Myocyte (in vitro differentiated cells): ENCODE results near the gene SIRPB2. TPM values are rescaled to one million over a fixed set of nuclear protein-coding genes. Genes with fewer than 3 reads are reported as not detected.
"Not testable (repeated sequence)": the region's sequence is repeated elsewhere in the genome, so short reads cannot be mapped to it uniquely, and the experiment has no call there.

Experiments used
- DNase-seq: peaks from one replicate; pipeline ENCODE4 v3.0.0-alpha.2; 2012; ENCODE audit warnings: low read depth
- total RNA-seq: library from RNA; depleted of rRNA; stranded (reverse); fragments of >200 nt; gene quantifications from 2 replicates; pipeline ENCODE4 v1.2.3, GENCODE V29; 2014

SIRPB2 gene
- total RNA-seq, 1 donor from 2014 or later = not detected

DNA sequence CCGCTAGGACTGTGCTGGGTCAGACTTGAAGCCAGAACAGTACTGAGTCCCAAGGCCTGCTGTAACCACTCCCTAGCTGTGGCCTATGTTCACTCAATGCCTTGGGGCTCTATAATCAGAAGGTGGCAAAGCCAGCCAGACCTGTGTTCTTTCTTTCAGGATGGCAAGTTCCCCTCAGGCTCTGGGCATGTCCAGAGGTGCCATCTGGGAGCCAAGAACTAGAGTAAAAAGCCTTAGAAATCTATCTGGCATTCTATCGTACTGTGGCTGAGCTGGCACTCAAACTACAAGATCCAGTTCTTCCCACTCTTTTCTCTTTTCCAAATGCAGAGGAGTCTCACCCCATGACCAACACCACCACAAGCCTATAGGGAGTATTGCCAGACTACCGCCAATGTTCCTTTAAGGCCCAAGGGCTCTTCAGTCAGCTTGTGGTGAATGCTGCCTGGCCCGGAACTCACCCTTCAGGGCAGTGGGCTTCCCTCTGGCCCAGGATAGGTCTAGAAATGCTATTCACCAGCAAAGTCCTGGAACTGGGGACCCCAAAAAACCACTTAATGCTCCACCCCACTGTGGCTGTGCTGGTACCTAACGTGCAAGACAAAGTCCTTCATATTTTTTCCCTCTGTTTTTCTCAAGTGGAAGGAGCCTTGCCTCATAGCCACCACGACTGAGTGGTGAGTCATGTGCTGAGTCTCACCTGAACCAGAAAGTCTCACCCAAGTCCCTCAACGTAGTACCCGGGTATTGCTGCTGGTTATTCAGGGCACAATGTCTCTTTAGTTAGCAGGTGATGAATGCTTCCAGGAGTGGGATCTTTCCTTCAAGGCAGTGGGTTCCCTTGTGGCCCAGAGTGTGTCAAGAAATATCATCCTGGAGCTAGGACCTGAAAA is 8.6 kb upstream of the SIRPB2 start:
- no peak for DNase-seq

DNA sequence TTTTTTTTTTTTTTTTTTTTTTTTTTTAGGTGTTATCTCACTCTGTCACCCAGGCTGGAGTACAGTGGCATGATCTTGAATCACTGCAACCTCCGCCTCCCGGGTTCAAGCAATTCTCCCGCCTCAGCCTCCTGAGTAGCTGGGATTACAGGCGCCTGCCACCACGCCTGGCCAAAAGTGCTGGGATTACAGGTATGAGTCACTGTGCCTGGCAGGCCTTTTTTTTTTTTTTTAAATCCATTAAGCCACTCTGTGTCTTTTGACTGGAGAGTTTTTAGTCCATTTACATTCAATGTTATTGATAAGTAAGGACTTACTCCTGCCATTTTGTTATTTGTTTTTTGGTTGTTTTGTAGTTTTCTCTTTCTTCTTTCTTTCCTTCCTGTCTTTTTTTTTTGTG is 6.2 kb upstream of the SIRPB2 start:
- DNase-seq = not testable (repeated sequence)

DNA sequence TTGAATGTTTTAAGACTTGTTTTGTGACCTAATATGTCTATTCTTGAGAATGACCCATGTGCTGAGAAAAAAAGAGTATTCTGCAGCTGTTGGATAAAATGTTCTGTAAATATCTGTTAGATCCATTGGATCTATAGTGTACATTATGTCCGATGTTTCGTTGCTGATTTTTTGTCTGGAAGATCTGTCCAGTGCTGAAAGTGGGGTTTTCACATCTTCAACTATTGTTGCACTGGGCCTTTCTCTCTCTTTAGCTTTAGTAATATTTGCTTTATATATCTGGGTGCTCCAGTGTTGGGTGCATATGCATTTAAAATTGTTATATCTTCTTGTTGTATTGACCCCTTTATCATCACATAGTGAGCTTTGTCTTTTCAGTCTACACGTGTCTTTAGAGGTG is 5.7 kb upstream of the SIRPB2 start:
- no peak for DNase-seq

DNA sequence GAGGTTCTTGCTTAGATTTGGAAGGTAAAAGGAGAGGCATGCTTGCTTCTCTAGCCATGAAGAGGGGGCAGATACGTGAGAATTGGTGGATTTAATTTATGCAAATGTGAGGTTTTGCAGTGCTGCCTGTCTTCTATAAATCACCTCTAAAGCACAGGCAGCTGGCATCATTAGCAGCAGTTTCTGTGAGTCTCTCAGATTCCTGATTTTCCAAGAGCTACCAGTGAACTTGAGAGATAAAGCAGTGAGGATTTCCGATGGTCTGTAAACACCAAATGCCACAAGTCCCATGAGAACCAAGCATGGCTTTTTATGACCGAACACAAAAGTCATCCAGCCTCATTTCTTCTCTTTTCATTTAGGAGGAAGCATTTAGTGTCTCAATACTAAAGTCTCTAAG is 3.2 kb upstream of the SIRPB2 start:
- no peak for DNase-seq

DNA sequence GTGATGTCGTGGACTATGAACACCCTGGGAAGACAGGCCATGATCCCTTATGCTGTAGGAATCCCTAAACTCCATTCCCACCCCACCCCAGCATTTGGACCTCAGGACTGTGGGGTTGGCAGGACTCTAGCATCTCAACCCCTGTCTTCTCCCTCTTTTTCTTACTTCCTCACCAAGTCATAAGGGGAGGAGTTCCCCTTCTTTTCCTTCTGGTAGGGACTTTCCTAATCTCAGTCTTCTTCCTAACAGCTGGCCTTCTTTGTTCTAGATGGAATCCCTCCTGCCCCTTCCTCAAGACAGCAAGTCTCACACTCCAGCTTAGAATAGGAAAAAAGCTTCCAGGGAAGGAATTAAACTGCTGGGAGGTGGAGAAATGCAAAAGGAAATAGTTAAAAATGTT is 2.3 kb upstream of the SIRPB2 start:
- DNase-seq = no peak

DNA sequence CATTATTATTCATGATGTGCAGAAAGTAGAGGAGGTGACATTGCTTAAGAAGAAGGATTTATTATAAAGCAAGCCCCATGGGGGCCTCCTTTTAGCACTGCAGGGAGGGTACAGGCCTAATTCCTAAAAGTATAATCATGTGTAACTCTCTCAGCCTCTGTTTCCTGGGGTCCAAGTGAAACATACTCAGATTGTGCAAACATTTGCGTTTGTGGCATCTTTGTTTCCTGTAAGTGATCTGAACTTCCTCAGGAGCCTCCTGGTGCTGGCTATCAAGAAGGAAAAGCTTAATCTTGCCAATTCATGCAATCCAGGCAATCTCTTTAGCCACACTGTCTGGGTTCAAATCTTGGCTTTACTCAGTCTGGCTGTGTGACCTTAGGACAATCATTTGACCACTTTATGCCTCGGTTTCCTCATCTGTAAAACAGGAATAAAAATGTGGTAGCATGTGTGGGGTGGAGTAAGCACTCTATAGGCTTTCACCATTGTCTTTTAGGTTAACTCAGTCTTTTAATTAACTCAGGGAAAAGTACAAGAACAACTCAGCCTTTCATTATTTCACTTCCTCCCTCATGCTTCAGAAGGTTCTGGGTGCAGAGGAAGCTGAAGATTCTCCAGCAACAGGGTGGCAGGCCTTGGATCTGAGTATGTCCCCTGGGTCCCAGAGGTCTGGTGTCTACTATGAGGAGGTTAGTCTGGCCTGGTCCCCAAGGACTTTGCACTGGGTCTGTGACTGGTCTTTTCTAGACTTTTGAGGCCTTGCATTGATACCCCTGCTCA is 831 bp upstream of the SIRPB2 start:
- DNase-seq = no peak

DNA sequence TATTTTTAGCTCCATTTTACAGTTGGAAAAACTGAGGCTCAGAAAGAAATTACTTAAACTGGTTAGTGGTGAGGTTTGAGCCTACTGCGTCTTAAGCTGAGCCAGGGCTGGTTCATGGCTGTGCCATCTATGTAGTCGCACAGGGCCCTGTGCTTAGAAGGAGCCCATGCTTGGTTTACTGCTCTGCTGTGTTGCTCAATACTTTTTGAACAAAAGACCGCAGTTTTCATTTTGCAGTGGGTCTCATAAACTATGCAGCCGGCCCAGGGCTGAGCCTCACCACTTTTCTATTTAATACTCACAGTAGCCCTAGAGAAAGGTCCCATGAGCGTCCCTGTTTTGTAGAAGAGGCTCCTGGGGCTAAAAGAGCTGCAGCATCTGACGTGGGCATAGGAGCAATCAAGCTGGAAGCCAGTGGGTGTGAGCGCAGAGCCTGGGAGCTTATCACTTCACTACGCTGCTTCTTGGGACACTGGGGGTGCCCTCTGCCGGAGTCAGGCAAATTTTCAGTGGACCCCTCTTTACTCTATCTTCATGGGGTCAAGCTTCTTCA is 501 bp downstream of the SIRPB2 start:
- DNase-seq = no peak

DNA sequence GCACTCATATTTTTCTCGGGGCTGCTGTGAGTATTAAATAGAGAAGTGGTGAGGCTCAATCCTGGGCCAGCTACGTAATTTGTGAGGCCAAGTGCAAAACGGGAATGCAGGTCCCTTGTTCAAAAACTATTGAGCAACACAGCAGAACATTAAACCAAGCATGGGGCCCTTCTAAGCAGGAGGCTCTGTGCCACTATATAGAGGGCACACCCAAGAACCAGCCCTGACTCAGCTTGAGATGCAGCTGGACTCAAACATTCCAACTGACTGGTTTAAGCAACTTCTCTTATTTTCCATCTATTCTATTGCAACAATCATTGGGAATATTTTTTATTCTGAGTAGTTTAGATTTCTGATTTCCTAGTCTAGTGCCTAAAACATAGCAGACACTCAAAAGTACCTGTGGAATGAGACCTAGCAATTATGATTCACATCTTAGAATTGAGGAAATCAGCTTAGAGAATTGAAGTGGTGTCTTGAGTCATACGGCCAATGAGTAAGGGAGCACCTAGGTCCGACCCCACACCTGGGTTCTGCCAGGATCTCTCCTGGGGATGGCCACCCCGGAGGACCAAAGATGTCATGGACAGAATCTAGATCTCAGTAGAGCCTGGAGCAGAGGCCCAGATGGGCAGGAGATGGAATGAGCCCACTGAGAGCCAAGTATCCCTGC is 1.3 kb downstream of the SIRPB2 start:
- no peak for DNase-seq

DNA sequence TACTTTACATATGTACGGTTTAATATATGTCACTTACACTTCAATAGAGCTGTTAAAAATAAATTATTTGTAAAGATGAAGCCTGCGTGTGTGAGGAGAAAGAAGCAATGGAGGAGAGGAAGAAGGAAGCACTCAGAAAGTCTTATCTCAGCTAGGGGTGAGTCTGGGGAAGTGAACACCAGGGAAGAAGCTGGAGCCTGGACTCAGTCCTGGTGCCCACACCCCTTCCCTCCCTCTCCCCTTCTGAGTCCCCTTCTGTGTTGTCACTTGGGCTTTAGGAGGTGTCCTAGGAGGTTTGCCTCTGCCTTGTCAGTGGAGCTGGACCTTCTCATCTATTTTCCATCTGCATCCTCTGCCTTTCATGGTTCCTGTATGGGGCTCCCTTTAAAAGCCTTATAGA is 1.9 kb downstream of the SIRPB2 start:
- DNase-seq = no peak

DNA sequence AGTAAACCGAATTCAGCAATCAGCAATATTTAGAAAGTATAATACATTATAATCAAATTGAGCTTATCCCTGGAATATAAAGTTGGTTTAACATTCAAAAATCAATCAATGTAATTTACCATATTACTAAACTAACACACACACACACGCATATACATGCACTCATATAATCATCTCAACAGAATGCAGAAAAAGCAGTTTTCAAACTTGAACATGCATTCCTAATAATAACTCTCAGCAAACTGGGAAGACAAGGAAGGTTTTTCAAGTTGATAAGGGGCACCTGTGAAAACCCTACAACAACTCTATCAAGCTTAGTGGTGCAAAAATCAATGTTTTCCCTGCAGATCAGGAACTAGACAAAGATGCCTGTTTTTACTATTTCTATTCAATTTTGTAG is 4.7 kb downstream of the SIRPB2 start:
- DNase-seq = no peak

DNA sequence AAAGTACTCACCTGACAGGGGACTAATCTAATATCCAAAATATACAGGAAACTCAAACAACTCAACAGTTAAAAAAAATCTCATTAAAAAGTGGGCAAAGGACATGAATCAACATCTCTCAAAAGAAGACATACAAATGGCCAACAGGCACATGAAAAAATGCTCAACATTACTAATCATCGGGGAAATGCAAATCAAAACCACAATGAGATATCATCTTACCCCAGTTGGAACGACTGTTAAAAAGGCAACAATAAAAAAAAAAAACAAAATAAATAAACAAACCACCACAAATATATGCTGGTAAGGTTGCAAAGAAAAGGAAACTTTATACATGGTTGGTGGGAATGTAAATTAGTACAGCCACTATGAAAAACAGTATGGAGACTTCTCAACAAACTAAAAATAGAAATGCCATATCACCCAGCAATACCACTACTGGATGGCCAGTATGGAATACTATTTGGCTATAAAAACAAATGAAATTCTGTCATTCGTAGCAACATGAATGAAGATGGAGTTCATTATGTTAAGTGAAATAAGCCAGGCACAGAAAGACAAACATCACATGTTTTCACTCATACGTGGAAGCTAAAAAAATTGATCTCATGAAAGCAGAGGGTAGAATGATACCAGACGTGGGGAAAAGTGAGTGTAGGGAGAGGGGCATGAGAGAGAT is 6.6 kb downstream of the SIRPB2 start:
- DNase-seq = peak; percentile 34

DNA sequence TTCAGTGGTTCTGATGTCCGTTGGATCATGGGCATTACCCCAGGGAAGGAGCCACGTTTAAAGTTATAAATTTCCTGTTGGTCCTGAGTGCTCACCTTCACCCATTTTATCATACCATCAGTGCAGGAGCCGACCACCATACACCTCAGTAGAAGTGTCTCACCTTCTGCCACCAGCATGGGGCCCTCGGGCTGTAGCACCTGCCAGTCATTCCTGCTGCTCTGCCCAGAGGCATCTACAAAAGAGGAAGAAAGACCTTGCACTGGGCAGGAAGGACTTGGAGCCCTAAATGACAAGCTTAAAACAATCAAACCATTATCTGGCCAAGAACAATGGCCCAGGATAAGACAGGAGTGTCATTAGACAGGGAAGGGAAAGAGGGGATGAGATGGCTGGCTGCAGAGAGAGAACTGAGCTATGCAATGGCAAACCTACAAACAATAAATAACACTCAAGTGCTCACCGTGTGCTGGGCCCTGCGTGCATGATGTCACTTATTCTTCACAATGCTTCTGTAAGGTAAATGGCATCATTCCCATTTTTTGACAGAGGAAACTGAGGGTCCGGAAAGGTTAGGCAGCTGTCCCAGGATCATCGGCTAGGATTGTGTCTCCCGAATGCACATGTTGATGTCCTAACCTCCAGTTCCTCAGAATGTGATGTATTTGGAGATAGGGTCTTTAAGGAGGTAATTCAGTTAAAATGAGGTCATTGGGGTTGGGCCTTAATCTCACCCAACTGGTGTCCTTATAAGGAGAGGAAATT is 11.2 kb downstream of the SIRPB2 start:
- DNase-seq = no peak

DNA sequence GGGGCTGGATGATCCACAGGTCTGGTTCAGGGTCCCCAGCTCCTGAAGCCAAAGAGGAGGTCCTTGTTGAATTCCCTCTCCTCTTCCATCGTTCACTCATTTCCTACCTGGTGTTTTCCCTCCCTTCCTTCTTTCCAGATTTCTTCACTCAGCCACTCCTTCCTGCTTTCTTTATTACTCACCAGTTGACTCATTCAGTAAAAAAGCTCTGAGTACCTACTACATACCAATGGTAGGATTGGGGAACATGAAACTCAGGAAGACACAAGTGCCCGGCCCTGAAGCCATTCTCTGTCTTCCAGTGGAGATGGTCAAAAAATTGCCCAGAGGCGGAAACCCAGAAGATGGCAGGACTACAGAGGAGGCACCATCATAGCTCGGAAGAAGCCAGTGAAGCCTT is 12.7 kb downstream of the SIRPB2 start:
- no peak for DNase-seq

DNA sequence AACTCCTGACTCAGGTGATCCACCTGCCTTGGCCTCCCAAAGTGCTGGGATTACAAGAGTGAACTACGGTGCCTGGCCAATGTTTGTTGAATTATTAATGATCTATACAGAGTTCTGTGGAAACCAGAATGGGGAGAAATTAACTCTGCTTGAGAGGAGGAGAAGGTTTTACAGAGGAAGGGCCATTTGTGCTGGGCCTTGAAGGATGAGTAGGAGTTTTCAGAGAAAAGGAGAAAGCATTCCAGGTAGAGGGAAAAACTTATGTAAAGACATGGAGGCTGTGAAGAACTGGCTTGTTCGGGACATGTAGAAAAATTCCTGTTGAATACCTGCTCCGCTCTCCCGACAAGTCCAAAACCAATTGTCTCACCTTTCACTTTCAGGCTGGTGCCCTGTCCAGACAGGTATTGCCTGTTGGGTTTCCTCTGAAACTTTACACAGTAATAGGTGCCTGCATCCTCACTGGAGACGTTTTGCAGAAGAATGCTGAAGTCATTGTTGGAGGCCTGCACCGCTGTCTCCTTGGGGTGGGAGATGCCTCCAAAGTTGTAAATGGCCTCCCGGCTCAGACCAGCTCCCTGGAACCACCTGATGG is 13.2 kb downstream of the SIRPB2 start:
- no peak for DNase-seq

DNA sequence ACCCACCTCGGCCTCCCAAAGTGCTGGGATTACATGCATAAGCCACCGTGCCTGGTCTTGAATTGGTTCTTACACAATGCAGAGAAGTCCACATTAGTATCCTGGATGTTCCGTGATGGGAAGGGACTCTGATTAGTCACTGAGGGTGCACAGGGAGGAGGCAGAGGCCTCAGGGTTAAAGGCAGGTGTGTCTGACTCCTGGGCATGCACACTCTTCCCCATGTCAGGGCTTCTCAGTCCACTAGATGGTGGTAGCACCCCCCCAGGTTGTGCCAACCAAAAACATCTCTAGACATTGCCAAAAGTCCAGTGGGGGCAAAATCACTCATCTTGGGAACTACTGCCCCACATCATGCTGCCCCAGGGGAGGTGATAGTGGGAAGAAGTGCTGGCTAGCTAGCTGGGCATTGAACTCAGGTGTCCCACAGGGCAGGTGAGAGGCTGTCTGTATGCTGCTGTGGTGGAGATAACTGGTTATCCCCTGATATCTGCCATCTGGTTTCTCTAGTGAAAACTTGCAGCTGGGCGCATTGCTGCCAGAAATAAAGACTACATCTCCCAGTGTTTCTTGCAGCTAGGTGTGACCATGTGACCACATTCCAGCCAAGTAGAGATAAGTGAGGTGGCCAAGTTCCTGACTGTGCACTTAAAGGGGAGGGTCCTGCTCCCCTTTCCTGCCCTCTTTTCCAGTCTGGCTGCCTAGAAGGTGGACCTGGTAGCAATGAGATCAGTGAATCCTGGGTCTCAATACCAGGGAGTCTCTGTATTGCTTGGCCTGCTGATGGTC is 16.2 kb downstream of the SIRPB2 start:
- DNase-seq = no peak

DNA sequence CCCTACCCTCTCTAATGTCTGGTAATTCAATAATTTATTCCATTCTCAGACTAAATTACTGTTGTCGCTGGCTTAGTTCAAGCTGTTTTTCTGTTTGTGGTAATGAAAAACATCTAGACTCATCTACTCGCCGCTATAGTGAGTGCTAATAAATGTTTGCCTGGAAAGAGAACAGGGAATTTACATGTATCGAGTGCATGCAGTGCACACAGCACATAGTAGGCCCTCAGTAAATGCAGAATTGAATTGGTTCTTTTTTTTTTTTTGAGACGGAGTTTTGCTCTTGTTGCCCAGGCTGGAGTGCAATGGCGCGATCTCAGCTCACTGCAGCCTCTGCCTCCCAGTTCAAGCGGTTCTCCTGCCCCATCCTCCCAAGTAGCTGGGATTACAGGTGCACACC is 16.9 kb downstream of the SIRPB2 start:
- DNase-seq = no peak

DNA sequence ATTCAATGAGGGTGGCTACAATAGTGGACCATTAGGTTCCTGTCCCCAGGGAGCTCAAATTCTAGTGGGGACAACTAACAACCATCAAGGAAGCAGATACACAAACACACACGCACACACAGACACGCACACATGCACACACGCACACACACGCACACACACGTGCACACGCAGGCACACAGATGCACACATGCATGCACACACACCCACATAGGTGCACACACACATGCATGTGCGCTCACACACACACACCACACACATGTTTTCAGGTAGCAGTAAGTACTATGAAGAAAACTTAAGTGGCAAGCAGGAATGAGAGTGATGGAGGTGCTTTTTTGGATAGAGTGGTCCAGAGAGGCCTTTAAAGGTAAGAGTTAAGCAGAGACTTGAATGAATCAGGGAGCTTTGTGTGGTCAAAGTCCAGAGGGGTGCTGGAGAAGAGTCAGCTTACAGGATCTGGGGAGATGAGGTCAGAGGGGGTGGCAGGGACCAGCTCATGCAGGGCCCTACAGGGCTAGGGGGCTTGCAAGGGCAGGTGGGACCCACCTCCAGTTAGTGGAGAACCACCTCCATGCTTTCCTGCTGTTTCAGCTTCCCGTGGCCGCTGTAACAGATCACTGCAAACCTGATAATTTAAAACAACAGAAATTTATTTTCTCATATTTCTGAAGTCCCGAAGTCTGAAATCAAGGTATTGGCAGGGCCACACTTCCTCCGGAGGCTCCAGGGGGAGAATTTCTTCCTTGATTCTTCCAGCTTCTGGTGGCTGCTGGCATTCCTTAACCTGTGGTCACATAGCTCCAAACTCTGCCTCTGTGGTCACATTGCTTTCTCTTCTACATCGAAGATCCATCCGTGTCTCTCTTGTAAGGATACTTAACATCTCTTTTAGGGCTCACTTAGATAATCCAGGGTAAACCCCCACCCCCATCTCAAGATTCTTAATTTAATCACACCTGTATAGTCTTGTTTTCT is 17.7 kb downstream of the SIRPB2 start:
- no peak for DNase-seq
